ENCODE data around the gene IL36B.

GRCh38 chr2:113002677-113003076, 50.0 kb downstream of the IL36B start:
- TF ChIP-seq POLR2AphosphoS5 (IDR thresholded peaks at IDR 0.05) (no peak), CTCF (IDR thresholded peaks at IDR 0.05) (no peak)
